Measurements from ENCODE around the gene ARRB2. TPM values are rescaled to one million over a fixed set of nuclear protein-coding genes. Genes with fewer than 3 reads are reported as not detected.
A peak's percentile ranks its signal among the peaks of the same experiment; 100 is the strongest.

ARRB2 gene
- total and polyA plus RNA-seq, 2 donors (not counting 3 experiments of a cell fraction or from before 2014, with no cell fraction given): 18.6 to 21.3 TPM

DNA sequence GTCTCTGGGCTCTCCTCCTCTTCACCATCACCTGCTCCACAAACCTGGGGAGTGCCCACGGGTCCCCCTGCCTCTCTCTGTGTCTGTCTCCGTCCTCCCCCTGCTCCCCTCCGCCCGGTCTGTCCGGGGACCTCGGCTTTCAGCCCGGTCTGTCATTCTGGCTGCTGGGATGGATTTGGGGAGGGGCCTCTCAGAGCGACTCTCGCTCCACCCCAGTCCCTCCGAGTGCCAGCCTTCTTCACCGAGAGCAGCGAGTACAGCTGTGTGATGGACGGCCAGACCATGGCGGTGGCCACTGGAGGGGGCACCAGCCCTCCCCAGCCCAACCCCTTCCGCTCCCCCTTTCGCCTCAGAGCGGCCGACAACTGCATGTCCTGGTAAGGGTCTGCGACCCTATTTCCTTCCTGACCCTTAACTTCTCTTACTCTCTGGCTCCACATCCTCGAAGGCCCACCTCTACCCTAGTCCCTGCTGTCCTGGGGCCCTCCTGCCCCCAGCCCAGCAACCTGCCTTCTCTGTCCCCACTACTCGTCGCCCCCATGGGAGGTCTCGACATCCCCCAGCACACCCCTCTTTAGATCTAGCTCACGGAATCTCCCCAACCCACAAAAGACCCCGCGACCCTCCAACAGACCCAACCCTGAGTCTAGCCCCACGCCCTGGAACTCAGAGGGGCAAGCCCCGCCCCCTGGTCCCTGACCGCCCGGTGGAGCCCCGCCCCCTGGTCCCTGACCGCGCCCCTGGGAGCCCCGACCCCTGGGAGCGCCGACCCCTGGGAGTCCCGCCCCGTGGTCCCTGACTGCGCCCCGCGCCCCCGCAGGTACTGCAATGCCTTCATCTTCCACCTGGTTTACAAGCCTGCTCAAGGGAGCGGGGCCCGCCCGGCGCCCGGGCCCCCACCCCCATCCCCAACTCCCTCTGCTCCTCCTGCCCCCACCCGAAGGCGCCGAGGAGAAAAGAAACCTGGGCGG is 34.9 kb downstream of the ARRB2 start:
- Histone ChIP-seq H3K9me1 (replicated peaks; ENCODE audit: control insufficient read depth, extremely low read depth, insufficient read depth, low read length) (no peaks in the 10 kb centered on the region), H2AFZ (ENCODE audit: low read depth, low read length) (peak overlapping the region; percentile 34), H4K20me1 (replicated peaks; ENCODE audit: control insufficient read depth, extremely low read depth, insufficient read depth, low read length) (no peaks in the 10 kb centered on the region), H3K27me3 (ENCODE audit: control insufficient read depth in 2 of 2, insufficient read depth in 2 of 2, low read length in 2 of 2) (peaks cover 2 to 10% of the 10 kb centered on the region in 2 experiments), H3K79me2 (ENCODE audit: control insufficient read depth, insufficient read depth, low read length) (no peaks in the 10 kb centered on the region), H3K4me3 (replicated peaks in 1 of 3; ENCODE audit: insufficient read depth in 1 of 3, low read depth in 1 of 3, low read length in 3 of 3) (no peak overlapping the region), H3K27ac (ENCODE audit: insufficient read depth, low read depth, low read length) (no peak overlapping the region), H3K9ac (replicated peaks; ENCODE audit: extremely low read depth, insufficient read depth, low read length) (no peak overlapping the region), H3K4me1 (ENCODE audit: control insufficient read depth, extremely low read depth, insufficient read depth, low read length) (peaks cover 4% of the 10 kb centered on the region), H3K36me3 (ENCODE audit: control insufficient read depth in 2 of 2, extremely low read depth in 1 of 2, insufficient read depth in 2 of 2, low read length in 2 of 2) (no peaks in the 10 kb centered on the region), H3K9me3 (replicated peaks; ENCODE audit: control insufficient read depth, insufficient read depth, low read length) (no peaks in the 10 kb centered on the region), H3K4me2 (ENCODE audit: insufficient read depth, low read length) (no peak overlapping the region)
- dilution Hi-C loops (cut with MboI; ENCODE audit: extremely low pct_ligation_motif_present, low sequenced_read_pairs): no loop called here
- no peak for FAIRE-seq
- ChIA-PET POLR2A (no interaction called here), CTCF (interaction anchor here (1.6 kb wide), 1 partner anchor 45 kb away, joined by 10 read pairs; no protein-coding TSS in a partner anchor)
- no peak for DNase-seq (ENCODE audit: low read depth, low spot score)
- TF ChIP-seq POLR2AphosphoS5 (IDR thresholded peaks at IDR 0.05; ENCODE audit: insufficient read depth, low read depth, low read length): no peak
- TF ChIP-seq, protein P1, sequence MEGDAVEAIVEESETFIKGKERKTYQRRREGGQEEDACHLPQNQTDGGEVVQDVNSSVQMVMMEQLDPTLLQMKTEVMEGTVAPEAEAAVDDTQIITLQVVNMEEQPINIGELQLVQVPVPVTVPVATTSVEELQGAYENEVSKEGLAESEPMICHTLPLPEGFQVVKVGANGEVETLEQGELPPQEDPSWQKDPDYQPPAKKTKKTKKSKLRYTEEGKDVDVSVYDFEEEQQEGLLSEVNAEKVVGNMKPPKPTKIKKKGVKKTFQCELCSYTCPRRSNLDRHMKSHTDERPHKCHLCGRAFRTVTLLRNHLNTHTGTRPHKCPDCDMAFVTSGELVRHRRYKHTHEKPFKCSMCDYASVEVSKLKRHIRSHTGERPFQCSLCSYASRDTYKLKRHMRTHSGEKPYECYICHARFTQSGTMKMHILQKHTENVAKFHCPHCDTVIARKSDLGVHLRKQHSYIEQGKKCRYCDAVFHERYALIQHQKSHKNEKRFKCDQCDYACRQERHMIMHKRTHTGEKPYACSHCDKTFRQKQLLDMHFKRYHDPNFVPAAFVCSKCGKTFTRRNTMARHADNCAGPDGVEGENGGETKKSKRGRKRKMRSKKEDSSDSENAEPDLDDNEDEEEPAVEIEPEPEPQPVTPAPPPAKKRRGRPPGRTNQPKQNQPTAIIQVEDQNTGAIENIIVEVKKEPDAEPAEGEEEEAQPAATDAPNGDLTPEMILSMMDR (IDR thresholded peaks at IDR 0.05; ENCODE audit: extremely low read depth in 1 of 2, insufficient read depth in 1 of 2, low read depth in 1 of 2, low read length in 2 of 2): peak in 1 of 2 donors; percentile 8
- intact Hi-C loops (cut with micrococcal nuclease): loop anchor here (1.0 kb wide), 1 partner anchor 45 kb away; no protein-coding TSS in a partner anchor
- no TSS peak for BruUV-seq (replicated peaks)

DNA sequence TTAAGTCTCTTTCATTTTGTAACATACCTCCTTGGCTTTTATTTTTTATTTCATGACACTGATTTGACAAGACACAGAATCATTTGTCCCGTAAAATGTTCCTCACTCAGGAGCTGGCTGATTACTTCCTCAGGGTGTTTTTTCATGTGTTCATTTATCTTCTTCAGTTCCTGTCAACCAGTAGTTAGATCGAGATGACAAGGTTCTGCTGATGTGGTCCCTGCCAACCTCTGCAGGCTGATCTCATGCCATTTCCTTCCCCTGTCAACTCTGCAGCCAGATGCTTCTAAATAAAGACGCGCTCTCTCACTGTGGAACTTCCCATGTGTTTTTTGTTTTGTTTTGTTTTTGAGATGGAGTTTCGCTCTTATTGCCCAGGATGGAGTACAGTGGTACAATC is 37.4 kb downstream of the ARRB2 start:
- peaks cover 8% of the 10 kb centered on the region for H3K4me1 ChIP-seq (ENCODE audit: control insufficient read depth, extremely low read depth, insufficient read depth, low read length)
- H3K27ac ChIP-seq (ENCODE audit: insufficient read depth, low read depth, low read length): no peak overlapping the region
- no peak overlapping the region for H2AFZ ChIP-seq (ENCODE audit: low read depth, low read length)
- H4K20me1 ChIP-seq (replicated peaks; ENCODE audit: control insufficient read depth, extremely low read depth, insufficient read depth, low read length): no peaks in the 10 kb centered on the region
- H3K36me3 ChIP-seq (ENCODE audit: control insufficient read depth in 2 of 2, extremely low read depth in 1 of 2, insufficient read depth in 2 of 2, low read length in 2 of 2): no peaks in the 10 kb centered on the region
- peak; percentile 48 for DNase-seq (ENCODE audit: low read depth, low spot score)
- H3K9ac ChIP-seq (replicated peaks; ENCODE audit: extremely low read depth, insufficient read depth, low read length): no peak overlapping the region
- dilution Hi-C loops (cut with MboI; ENCODE audit: extremely low pct_ligation_motif_present, low sequenced_read_pairs) (no loop called here), intact Hi-C loops (cut with micrococcal nuclease) (no loop called here)
- no TSS peak for BruUV-seq (replicated peaks)
- no peak overlapping the region for H3K4me3 ChIP-seq (replicated peaks in 1 of 3; ENCODE audit: insufficient read depth in 1 of 3, low read depth in 1 of 3, low read length in 3 of 3)
- H3K9me1 ChIP-seq (replicated peaks; ENCODE audit: control insufficient read depth, extremely low read depth, insufficient read depth, low read length): no peaks in the 10 kb centered on the region
- peak overlapping the region; percentile 24 for H3K4me2 ChIP-seq (ENCODE audit: insufficient read depth, low read length)
- TF ChIP-seq GATA2 (IDR thresholded peaks at IDR 0.05; ENCODE audit: insufficient read depth, insufficient read length, low read depth, low read length): no peak
- TF ChIP-seq JUN (IDR thresholded peaks at IDR 0.05; ENCODE audit: borderline replicate concordance, insufficient read depth, insufficient read length, low read depth): peak; percentile 23
- ChIA-PET CTCF (interaction anchor here (0.9 to 1.3 kb wide), 2 partner anchors 12 to 18 kb away, joined by 3 read pairs; no protein-coding TSS in a partner anchor), POLR2A (no interaction called here)
- peaks cover 2 to 9% of the 10 kb centered on the region in 2 experiments for H3K27me3 ChIP-seq (ENCODE audit: control insufficient read depth in 2 of 2, insufficient read depth in 2 of 2, low read length in 2 of 2)
- peak; percentile 88 for FAIRE-seq
- H3K79me2 ChIP-seq (ENCODE audit: control insufficient read depth, insufficient read depth, low read length): no peaks in the 10 kb centered on the region
- H3K9me3 ChIP-seq (replicated peaks; ENCODE audit: control insufficient read depth, insufficient read depth, low read length): no peaks in the 10 kb centered on the region

Measured in endothelial cell of umbilical vein (primary cell).